Right lobe of liver (tissue), 4 donors: ENCODE data around the gene CUEDC2.

ENCODE experiments used
- POLR2A ChIP-seq: fragments of 450-650 bp; IDR thresholded peaks from one replicate; pipeline ENCODE4 v1.6.1; 2017; ENCODE audit warnings: antibody characterized with exemption, mild to moderate bottlenecking
- TF ChIP-seq, protein P1 (sequence below), 4 donors: fragments of 200-600 bp in 3 of 4; fragments of 450-650 bp in 1 of 4; IDR thresholded peaks; one replicate each; pipeline versions ENCODE4 v1.5.1 to v1.8.0; 2016 to 2022; ENCODE audit warnings: antibody characterized with exemption in 4 of 4, mild to moderate bottlenecking in 2 of 4
- donor health status: DM: no; HTN: no; CAD: no.
- donor health status: DM: no; HTN: no; CAD: no.
- donor health status: DM: no; HTN: yes; CAD: no.

DNA sequence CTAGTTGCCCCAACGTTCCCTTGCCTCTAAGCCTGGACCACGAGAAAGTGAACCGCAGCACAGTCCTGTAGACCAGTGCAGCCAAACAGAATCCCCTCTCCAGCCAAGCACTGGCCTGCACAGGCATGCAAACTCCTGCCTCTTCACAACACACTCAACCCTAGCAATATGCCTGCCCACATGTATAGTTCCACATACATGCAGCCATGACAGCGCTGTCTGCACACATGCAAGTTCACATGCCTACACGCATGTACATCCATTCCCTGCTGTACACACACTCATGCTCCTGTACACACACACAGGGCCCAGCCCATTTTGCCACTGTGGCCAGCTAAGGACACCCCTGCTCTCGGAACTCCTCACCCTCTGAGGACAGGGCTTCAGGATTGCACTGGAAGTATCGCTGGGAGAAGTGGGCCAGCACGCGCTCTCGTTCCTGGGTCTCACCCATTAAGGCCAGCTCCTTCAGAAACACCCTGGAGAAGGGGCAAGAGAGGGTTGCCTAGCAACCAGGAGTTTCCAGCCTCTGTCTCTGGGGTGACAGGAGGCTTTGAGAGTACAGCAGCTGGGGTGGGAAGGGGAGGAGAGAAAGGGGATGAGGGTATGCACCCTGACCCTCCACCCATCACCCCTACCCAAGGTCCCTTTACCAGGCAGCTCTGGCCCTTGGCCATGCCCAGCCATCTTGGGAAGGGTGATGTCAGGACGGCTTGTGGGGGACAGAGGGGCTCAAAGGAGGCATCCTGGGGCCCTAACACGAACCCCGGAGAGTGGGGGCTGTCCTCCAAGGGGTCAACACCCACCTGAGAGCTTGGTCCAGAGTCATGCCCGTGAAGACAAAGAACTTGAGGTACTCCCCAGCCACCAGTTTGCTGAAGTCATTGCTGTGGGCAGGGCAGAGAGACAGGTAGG, 20.8 kb downstream of the CUEDC2 start:
- TF ChIP-seq, protein P1, sequence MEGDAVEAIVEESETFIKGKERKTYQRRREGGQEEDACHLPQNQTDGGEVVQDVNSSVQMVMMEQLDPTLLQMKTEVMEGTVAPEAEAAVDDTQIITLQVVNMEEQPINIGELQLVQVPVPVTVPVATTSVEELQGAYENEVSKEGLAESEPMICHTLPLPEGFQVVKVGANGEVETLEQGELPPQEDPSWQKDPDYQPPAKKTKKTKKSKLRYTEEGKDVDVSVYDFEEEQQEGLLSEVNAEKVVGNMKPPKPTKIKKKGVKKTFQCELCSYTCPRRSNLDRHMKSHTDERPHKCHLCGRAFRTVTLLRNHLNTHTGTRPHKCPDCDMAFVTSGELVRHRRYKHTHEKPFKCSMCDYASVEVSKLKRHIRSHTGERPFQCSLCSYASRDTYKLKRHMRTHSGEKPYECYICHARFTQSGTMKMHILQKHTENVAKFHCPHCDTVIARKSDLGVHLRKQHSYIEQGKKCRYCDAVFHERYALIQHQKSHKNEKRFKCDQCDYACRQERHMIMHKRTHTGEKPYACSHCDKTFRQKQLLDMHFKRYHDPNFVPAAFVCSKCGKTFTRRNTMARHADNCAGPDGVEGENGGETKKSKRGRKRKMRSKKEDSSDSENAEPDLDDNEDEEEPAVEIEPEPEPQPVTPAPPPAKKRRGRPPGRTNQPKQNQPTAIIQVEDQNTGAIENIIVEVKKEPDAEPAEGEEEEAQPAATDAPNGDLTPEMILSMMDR (IDR thresholded peaks at IDR 0.05) = no peak
- no peak for TF ChIP-seq POLR2A
